Liver (tissue), 9 donors: ENCODE results near the gene CD59. TPM values are rescaled to one million over a fixed set of nuclear protein-coding genes. Genes with fewer than 3 reads are reported as not detected.

Experiments
- DNase-seq: peaks from one replicate; pipeline ENCODE4 v3.0.0-alpha.2; 2017; ENCODE audit warnings: low spot score
- H3K27ac ChIP-seq, 2 donors: one replicate each; pipeline ENCODE4 v1.7.0; 2013; ENCODE audit warnings: inconsistent platforms in 2 of 2, low read length in 2 of 2, control low read depth in 1 of 2, low read depth in 1 of 2, mild to moderate bottlenecking in 1 of 2
- H3K27me3 ChIP-seq, 4 donors: one replicate each; pipeline versions ENCODE4 v1.6.1 to v1.7.0; 2013; ENCODE audit warnings: low read length in 3 of 4, inconsistent platforms in 1 of 4, mild to moderate bottlenecking in 1 of 4, moderate library complexity in 1 of 4; ENCODE audit not compliant: control insufficient read depth in 4 of 4, insufficient read depth in 4 of 4
- H3K36me3 ChIP-seq, 4 donors: one replicate each; pipeline versions ENCODE4 v1.6.1 to v1.7.0; 2013; ENCODE audit warnings: low read length in 3 of 4, mild to moderate bottlenecking in 3 of 4, low read depth in 1 of 4, moderate library complexity in 1 of 4; ENCODE audit not compliant: control insufficient read depth in 4 of 4, insufficient read depth in 3 of 4
- H3K4me1 ChIP-seq, 4 donors: one replicate each; pipeline versions ENCODE4 v1.6.1 to v1.7.0; 2013; ENCODE audit warnings: low read length in 3 of 4, mild to moderate bottlenecking in 3 of 4, moderate library complexity in 1 of 4; ENCODE audit not compliant: control insufficient read depth in 4 of 4, insufficient read depth in 4 of 4
- H3K4me3 ChIP-seq, 3 donors: one replicate each; pipeline versions ENCODE4 v1.6.1 to v1.7.0; 2013; ENCODE audit warnings: low read length in 3 of 3, control low read depth in 1 of 3, low read depth in 1 of 3, mild to moderate bottlenecking in 1 of 3
- H3K9ac ChIP-seq, 2 donors: one replicate each; pipeline ENCODE4 v1.7.0; 2013; ENCODE audit warnings: low read length in 2 of 2, mild to moderate bottlenecking in 2 of 2, moderate library complexity in 2 of 2, control low read depth in 1 of 2, low read depth in 1 of 2
- H3K9me3 ChIP-seq, 4 donors: one replicate each; pipeline versions ENCODE4 v1.6.1 to v1.7.0; 2013; ENCODE audit warnings: low read length in 3 of 4; ENCODE audit not compliant: control insufficient read depth in 4 of 4
- ATF3 ChIP-seq: IDR thresholded peaks from 2 replicates; pipeline ENCODE4 v1.6.1; 2016; ENCODE audit warnings: antibody characterized with exemption
- CTCF ChIP-seq: fragments of 150-350 bp; IDR thresholded peaks from 2 replicates; pipeline ENCODE4 v1.5.1; 2017; ENCODE audit warnings: improper control_type of control experiment, low read depth, low read length; ENCODE audit not compliant: missing input control
- EGR1 ChIP-seq, 2 donors: IDR thresholded peaks; 2 replicates each; pipeline ENCODE4 v1.6.1; 2016 to 2018; ENCODE audit warnings: antibody characterized with exemption in 2 of 2, low read depth in 2 of 2
- FOXA1 ChIP-seq: IDR thresholded peaks from 2 replicates; pipeline ENCODE4 v1.6.1; 2016; ENCODE audit warnings: antibody characterized with exemption
- FOXA2 ChIP-seq: IDR thresholded peaks from 2 replicates; pipeline ENCODE4 v1.6.1; 2016; ENCODE audit warnings: antibody characterized with exemption
- GABPA ChIP-seq, 2 donors: IDR thresholded peaks in 1 of 2; conservative IDR thresholded peaks in 1 of 2; 2 replicates each; pipeline ENCODE4 v1.6.1; 2016; ENCODE audit warnings: antibody characterized with exemption in 2 of 2, mild to moderate bottlenecking in 1 of 2, moderate library complexity in 1 of 2
- HNF4A ChIP-seq, 2 donors: conservative IDR thresholded peaks; 2 replicates each; pipeline ENCODE4 v1.6.1; 2016; ENCODE audit warnings: antibody characterized with exemption in 2 of 2, mild to moderate bottlenecking in 2 of 2
- HNF4G ChIP-seq: IDR thresholded peaks from 2 replicates; pipeline ENCODE4 v1.6.1; 2016; ENCODE audit warnings: antibody characterized with exemption
- JUND ChIP-seq, 2 donors: IDR thresholded peaks; 2 replicates each; pipeline ENCODE4 v1.6.1; 2016; ENCODE audit warnings: antibody characterized with exemption in 2 of 2
- MAX ChIP-seq: IDR thresholded peaks from 2 replicates; pipeline ENCODE4 v1.6.1; 2016; ENCODE audit warnings: antibody characterized with exemption
- NR2F2 ChIP-seq: IDR thresholded peaks from 2 replicates; pipeline ENCODE4 v1.6.1; 2016; ENCODE audit warnings: antibody characterized with exemption
- RAD21 ChIP-seq, 2 donors: IDR thresholded peaks; 2 replicates each; pipeline ENCODE4 v1.6.1; 2016; ENCODE audit warnings: antibody characterized with exemption in 2 of 2, mild to moderate bottlenecking in 2 of 2
- REST ChIP-seq: IDR thresholded peaks from 2 replicates; pipeline ENCODE4 v1.6.1; 2016; ENCODE audit warnings: antibody characterized with exemption, mild to moderate bottlenecking
- RXRA ChIP-seq, 2 donors: IDR thresholded peaks; 2 replicates each; pipeline ENCODE4 v1.6.1; 2017 to 2018; ENCODE audit warnings: antibody characterized with exemption in 2 of 2, mild to moderate bottlenecking in 1 of 2
- SP1 ChIP-seq: IDR thresholded peaks from 2 replicates; pipeline ENCODE4 v1.6.1; 2018; ENCODE audit warnings: antibody characterized with exemption, mild to moderate bottlenecking
- TAF1 ChIP-seq: conservative IDR thresholded peaks from 2 replicates; pipeline ENCODE4 v1.6.1; 2016; ENCODE audit warnings: antibody characterized with exemption, mild to moderate bottlenecking
- YY1 ChIP-seq: IDR thresholded peaks from 2 replicates; pipeline ENCODE4 v1.6.1; 2016; ENCODE audit warnings: antibody characterized with exemption, mild to moderate bottlenecking
- ZBTB33 ChIP-seq: IDR thresholded peaks from 2 replicates; pipeline ENCODE4 v1.6.1; 2016; ENCODE audit warnings: antibody characterized with exemption
- WGBS: extraction: QIAGEN DNeasy Blood & Tissue Kit; methylation state at CpG from one replicate; pipeline ENCODE4 v1.1.7; 2013; 5-methylcytosine and 5-hydroxymethylcytosine counted together
- polyA plus RNA-seq, 2 donors: library from polyadenylated mRNA; stranded (reverse) in 1 of 2; unstranded in 1 of 2; fragments of 200-250 nt in 1 of 2; fragments of >200 nt in 1 of 2; fragmentation: Nextera tagmentation in 1 of 2; extraction: Ambion mirVana in 1 of 2; gene quantifications; one replicate each; pipeline versions ENCODE4 v1.2.1 to v1.2.3, GENCODE V29; 2013 to 2015
- total RNA-seq, 2 donors: library from RNA; depleted of rRNA; stranded (reverse); fragments of >200 nt; gene quantifications; one replicate each; pipeline ENCODE4 v1.2.3, GENCODE V29; 2014
- donor health status: healthy.
- donor health status: healthy.
- donor health status: healthy.
- donor health status: healthy.
- donor health status: healthy.

CD59 gene
- total and polyA plus RNA-seq, 4 donors: 74.2 to 181 (median 130) TPM

- TF ChIP-seq CTCF (no peak), NR2F2 (no peak), HNF4A (conservative IDR thresholded peaks at IDR 0.05) (no peak), RAD21 (IDR thresholded peaks at IDR 0.05) (no peak), HNF4G (no peak), GABPA (IDR thresholded peaks at IDR 0.05 in 1 of 2, conservative IDR thresholded peaks at IDR 0.05 in 1 of 2) (no peak), RXRA (IDR thresholded peaks at IDR 0.05) (no peak), MAX (no peak)
Observed at GRCh38 chr11:33655842-33656600, 80.2 kb downstream of the CD59 start (continued).

- 70% methylated on average over 6 of the region's 6 CpGs for WGBS
- peaks cover 0 to 4% (median 0%) of the 10 kb centered on the region in 4 donors for H3K27me3 ChIP-seq
- no peak for DNase-seq
- H3K36me3 ChIP-seq: no peaks in the 10 kb centered on the region
- TF ChIP-seq RAD21 (IDR thresholded peaks at IDR 0.05) (no peak), YY1 (no peak), REST (no peak), FOXA2 (no peak), JUND (IDR thresholded peaks at IDR 0.05) (no peak), MAX (no peak), ATF3 (no peak), ZBTB33 (no peak), FOXA1 (no peak), TAF1 (no peak), HNF4G (no peak), EGR1 (IDR thresholded peaks at IDR 0.05; ENCODE audit: low read depth in 2 of 2) (no peak), SP1 (no peak), RXRA (IDR thresholded peaks at IDR 0.05) (no peak), NR2F2 (no peak), HNF4A (conservative IDR thresholded peaks at IDR 0.05) (no peak), CTCF (no peak), GABPA (IDR thresholded peaks at IDR 0.05 in 1 of 2, conservative IDR thresholded peaks at IDR 0.05 in 1 of 2) (no peak)
- H3K9ac ChIP-seq: no peak overlapping the region
- no peak overlapping the region for H3K27ac ChIP-seq
- no peak overlapping the region for H3K4me3 ChIP-seq
- no peaks in the 10 kb centered on the region for H3K9me3 ChIP-seq
- H3K4me1 ChIP-seq: no peaks in the 10 kb centered on the region
Observed at GRCh38 chr11:33654594-33654993, 81.6 kb downstream of the CD59 start.
